Measurements from ENCODE around the gene ATRN. TPM values are rescaled to one million over a fixed set of nuclear protein-coding genes. Genes with fewer than 3 reads are reported as not detected.
"Not testable (repeated sequence)": the region's sequence is repeated elsewhere in the genome, so short reads cannot be mapped to it uniquely, and the experiment has no call there.

ATRN gene
- total RNA-seq, 1 donor: 35.2 TPM

GRCh38 chr20:3464166-3464565 lies 6.7 kb upstream of the ATRN start:
- H3K4me3 ChIP-seq (ENCODE audit: low read depth, low read length): no peak overlapping the region
- DNase-seq (ENCODE audit: low read depth): no peak
- no peak for TF ChIP-seq CTCF (IDR thresholded peaks at IDR 0.05; ENCODE audit: insufficient read depth, low read length)

- H3K4me3 ChIP-seq (ENCODE audit: low read depth, low read length): no peak overlapping the region
- no peak for DNase-seq (ENCODE audit: low read depth)
- TF ChIP-seq CTCF (IDR thresholded peaks at IDR 0.05; ENCODE audit: insufficient read depth, low read length): no peak
Observed at GRCh38 chr20:3465301-3465700, 5.5 kb upstream of the ATRN start.

- peak overlapping the region; percentile 86 for H3K4me3 ChIP-seq (ENCODE audit: low read depth, low read length)
- TF ChIP-seq CTCF (IDR thresholded peaks at IDR 0.05; ENCODE audit: insufficient read depth, low read length): no peak
- DNase-seq (ENCODE audit: low read depth): no peak
Observed at GRCh38 chr20:3470208-3470626, 601 bp upstream of the ATRN start.

- peak overlapping the region; percentile 86 for H3K4me3 ChIP-seq (ENCODE audit: low read depth, low read length)
- no peak for TF ChIP-seq CTCF (IDR thresholded peaks at IDR 0.05; ENCODE audit: insufficient read depth, low read length)
- DNase-seq (ENCODE audit: low read depth): no peak
Observed at GRCh38 chr20:3471397-3472021, 691 bp downstream of the ATRN start.

GRCh38 chr20:3472105-3472504 lies 1.3 kb downstream of the ATRN start:
- no peak for TF ChIP-seq CTCF (IDR thresholded peaks at IDR 0.05; ENCODE audit: insufficient read depth, low read length)
- DNase-seq (ENCODE audit: low read depth): no peak
- peak overlapping the region; percentile 86 for H3K4me3 ChIP-seq (ENCODE audit: low read depth, low read length)

- DNase-seq (ENCODE audit: low read depth): no peak
- no peak for TF ChIP-seq CTCF (IDR thresholded peaks at IDR 0.05; ENCODE audit: insufficient read depth, low read length)
Observed at GRCh38 chr20:3473324-3473723, 2.5 kb downstream of the ATRN start.

GRCh38 chr20:3473944-3474343 lies 3.1 kb downstream of the ATRN start:
- TF ChIP-seq CTCF (IDR thresholded peaks at IDR 0.05; ENCODE audit: insufficient read depth, low read length): no peak
- DNase-seq (ENCODE audit: low read depth): no peak
- H3K4me3 ChIP-seq (ENCODE audit: low read depth, low read length): no peak overlapping the region

More at GRCh38 chr20:3473324-3473723, 2.5 kb downstream of the ATRN start:
- no peak overlapping the region for H3K4me3 ChIP-seq (ENCODE audit: low read depth, low read length)

- not testable (repeated sequence) for H3K4me3 ChIP-seq (ENCODE audit: low read depth, low read length); DNase-seq (ENCODE audit: low read depth)
Observed at GRCh38 chr20:3477003-3477860, 6.4 kb downstream of the ATRN start.
